Measurements from ENCODE around the gene ANGPTL5.
"Not testable (repeated sequence)": the region's sequence is repeated elsewhere in the genome, so short reads cannot be mapped to it uniquely, and the experiment has no call there.

Gene ANGPTL5

GRCh38 chr11:101885631-101886030, 30.7 kb downstream of the ANGPTL5 start:
- no peak for DNase-seq (ENCODE audit: low spot score)

DNA sequence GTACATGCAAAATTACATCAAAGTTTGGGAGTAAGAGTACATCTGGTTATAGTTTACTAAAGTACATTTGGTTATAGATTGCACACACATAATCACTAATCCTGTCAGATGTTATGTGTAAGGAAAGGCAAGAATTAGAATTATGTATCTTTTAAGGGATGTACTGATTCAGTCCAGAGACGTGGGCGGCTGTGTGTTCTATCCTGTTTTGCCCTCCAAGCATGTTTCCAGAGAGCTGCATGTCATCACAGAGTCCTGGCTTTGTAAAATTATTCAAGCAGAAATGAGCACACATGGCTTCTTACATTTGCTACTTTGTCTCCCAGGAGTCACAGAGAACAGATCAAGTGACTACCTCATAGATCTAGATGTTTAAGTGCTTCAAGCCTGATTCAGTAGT, 34.7 kb downstream of the ANGPTL5 start:
- no peak for DNase-seq (ENCODE audit: low spot score)

DNA sequence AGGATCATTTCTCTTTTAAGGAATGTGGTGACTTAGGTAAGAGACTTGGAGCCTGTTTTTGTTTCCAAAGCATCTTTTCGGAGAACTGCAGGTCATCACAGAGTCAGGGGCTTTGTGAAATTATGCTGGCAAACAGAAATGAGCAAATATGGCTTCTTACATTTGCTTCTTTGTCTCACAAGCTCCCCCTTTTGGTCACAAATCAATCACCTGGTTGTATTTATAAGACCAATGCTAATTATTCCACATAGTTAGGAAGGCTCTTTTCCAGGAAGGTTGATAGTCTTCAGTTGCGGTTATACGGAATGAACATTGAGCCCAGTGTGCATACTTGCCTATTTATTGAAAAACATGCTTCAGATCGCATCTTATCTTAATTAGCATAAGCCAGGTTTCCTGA, 36.1 kb downstream of the ANGPTL5 start:
- DNase-seq (ENCODE audit: low spot score): no peak

DNA sequence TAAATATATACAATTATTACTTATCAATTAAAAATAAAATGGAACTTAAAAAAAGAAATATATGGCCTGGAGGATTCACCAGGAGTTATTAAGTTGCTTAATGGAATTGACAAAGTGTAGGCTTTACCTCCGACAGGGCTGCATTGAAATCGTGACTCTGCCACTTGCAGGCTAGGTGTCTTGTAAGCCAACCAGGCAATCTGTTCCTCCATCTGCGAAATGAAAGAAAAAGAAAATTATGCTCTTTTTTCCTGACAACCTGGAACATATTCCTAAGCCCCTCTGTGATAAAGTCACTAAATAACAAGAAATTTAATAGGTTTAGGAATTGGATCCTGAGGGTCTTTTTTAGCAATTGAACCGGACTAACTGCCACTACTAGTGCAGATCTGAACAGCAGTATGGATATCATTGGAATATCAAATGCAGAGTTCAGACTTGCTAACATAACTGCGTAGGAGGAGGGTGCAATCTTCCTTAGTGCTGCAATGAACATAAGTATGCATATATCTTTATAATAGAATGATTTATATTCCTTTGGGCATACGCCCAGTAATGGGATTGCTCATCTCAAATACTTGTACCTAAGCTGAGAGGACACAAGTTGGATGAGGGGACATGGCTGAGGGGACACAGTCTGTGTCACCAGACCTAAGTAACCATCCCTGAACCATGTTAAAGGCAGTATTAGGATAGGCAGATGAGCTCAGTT, 44.0 kb downstream of the ANGPTL5 start:
- no peak for DNase-seq (ENCODE audit: low spot score)

DNA sequence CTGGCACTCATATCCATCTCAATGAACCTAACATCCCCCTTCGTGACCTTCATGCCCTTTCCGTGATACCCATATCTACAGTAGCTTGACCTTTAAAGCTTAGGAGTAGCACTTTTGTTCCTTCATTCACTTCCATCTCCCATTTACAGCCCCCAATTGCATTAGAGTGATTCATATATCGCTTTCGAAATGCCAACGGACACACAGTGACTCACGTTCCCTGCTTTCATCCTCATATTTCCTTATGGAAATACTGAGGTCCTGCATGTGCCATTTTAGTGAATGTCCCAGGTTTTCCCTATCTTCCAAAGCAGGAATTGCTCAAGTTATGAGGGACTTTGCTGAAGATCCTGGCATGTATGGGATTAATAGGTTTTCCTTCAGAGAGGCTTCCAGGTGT, 45.8 kb downstream of the ANGPTL5 start:
- DNase-seq (ENCODE audit: low spot score): no peak

GRCh38 chr11:101867951-101868350, 48.4 kb downstream of the ANGPTL5 start:
- no peak for DNase-seq (ENCODE audit: low spot score)

GRCh38 chr11:101866619-101867491, 49.5 kb downstream of the ANGPTL5 start:
- DNase-seq (ENCODE audit: low spot score): peak; percentile 11

DNA sequence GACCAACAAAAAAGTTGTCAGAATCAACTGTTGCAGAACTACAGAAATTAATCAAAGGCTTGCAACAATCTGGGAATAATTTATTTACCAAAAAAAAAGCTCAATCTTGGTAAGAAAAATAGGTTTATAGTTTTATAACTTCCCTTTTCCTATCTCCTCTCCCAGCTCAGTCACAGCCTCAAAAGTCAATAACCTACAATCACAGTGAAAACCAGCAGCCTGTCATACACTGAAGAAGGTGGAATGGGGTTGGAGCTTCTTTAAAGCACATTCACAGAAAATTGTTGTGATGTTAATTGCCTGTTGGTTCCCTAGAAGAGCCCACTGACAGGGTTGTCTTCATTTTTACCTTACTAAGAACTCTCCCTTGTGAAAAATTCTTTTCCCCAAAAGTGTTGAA, 52.2 kb downstream of the ANGPTL5 start:
- no peak for DNase-seq (ENCODE audit: low spot score)

GRCh38 chr11:101863361-101863760, 53.0 kb downstream of the ANGPTL5 start:
- DNase-seq (ENCODE audit: low spot score): no peak

DNA sequence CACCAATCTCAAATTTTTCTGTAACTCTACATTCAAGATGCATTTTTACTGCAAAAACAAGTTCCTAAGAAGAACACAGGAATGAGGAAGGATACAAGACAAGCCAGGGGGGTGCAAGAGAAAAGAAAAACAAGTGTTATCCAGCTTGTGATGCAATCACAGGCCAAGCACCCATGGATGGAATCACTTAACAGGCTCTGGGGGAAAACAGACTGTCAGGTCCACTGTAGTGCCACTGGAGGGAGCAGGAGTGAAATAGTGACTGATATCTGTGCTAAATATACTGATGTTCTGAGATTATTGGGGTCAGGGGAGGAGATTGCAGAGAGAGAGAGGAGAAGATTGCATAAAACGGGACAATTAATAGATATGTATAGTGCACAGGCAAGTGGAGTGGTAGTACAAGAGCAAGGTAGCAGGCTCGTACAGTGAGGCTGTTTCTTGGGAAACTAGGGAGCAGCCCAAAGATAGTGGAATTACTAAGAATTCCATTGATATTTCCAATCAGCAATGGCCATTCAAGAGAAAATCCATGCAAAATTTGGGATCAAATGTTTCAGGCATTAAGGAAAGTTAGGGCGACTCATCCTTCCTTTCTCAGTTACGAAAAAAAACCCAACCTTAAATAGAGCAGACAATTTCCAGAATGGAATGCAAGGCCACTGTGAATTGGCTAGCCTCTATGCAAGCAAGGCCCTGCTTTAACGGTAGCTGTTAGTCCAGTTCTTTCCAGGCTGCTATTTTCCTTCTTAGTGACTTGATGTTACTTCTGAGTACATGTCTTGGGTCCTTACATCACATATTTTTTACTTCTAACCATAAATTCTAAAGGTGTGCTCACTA, 53.7 kb downstream of the ANGPTL5 start:
- DNase-seq (ENCODE audit: low spot score): peak; percentile 10

DNA sequence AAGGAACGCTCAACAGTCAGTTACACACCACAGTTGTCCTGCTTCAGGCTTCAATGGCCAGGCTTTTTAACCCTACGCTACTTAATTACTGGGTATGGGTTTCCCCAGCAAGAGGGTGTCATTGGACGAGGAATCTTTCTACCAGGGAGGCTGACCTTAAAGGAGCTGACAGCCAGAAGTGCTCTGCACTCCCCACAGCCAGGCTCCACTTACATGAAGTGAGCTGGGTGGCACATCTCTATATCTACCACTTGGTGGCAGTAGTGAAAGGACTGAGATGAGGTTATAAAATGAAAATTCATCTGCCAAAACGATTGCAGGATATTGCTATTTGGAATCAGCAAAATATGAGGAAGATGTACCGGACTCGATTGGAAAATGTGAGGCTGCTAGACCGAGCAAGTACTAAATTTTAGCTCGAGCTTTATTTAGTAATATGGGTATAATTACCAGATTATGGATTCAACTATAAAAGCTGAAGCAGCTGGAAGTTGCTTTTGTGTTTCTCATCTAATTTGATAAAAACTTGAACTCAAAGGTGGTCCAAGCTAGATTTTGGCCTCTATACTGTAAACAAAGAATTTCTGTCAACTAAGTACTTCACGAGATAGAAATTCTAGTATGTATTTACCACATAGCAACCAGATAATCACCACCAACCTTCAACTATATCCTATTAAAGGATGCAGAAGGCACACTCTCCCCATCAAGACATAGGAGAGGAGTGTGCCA, 55.5 kb downstream of the ANGPTL5 start:
- DNase-seq (ENCODE audit: low spot score): peak; percentile 6

DNA sequence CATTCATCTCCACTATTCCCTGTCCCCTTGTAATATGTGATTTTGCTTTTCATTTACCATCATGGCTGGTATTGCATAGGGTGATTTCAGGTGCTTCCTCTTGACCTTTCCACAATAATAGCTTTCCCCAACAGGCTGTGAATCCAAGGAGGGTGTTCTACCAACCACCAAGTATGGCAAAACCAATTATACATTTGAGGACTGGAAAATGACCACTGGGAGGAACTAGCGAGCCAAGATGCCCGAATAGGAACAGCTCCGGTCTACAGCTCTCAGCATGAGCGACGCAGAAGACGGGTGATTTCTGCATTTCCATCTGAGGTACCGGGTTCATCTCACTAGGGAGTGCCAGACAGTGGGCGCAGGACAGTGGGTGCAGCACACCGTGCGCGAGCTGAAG, 64.1 kb downstream of the ANGPTL5 start:
- not testable (repeated sequence) for DNase-seq (ENCODE audit: low spot score)

DNA sequence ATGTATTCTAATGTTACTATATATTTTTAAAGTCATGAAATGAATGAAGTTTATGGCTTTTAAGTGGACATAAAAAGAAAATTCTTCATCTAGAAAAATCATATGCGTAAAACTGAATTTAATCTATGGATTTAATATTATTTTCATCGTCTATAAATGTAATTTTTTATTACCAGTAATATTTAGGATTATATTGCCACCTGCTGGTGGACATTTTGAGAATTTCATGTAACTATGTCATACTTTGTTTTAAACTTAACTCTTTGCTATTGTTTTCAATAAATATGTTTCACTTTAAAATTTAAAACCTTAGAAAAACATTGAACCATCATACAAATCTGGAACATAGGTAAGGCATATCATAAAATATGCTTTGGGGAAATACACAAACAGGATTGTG, 68.1 kb downstream of the ANGPTL5 start:
- DNase-seq (ENCODE audit: low spot score): no peak

GRCh38 chr11:101844608-101845007, 71.7 kb downstream of the ANGPTL5 start:
- no peak for DNase-seq (ENCODE audit: low spot score)

- DNase-seq (ENCODE audit: low spot score): no peak
Observed at GRCh38 chr11:101840704-101841103, 75.6 kb downstream of the ANGPTL5 start.

Measured in HuH-7.5 (cell line).